SK-N-SH treated with all-trans-retinoic acid at 6 μM for 48 hours (cell line): Measurements from ENCODE around the gene RGCC.

ENCODE experiments used
- ATAC-seq: fragments of 200-7000 bp; cut with Tn5 transposase; 3 replicates; pipeline ENCODE4 v1.9.1; 2020; ENCODE audit warnings: mild to moderate bottlenecking, moderate library complexity
- ARNTL ChIP-seq: fragments of 450-650 bp; formaldehyde crosslinking; IDR thresholded peaks from 2 replicates; pipeline ENCODE4 v1.5.0; 2020; ENCODE audit warnings: low read depth, mild to moderate bottlenecking, moderate library complexity, borderline replicate concordance
- BACH2 ChIP-seq: fragments of 250-450 bp; sonication (Bioruptor Pico); IDR thresholded peaks from 2 replicates; pipeline ENCODE4 v1.9.0; 2021; ENCODE audit warnings: mild to moderate bottlenecking, borderline replicate concordance
- CSDC2 ChIP-seq: fragments of 250-450 bp; sonication (Bioruptor Pico); IDR thresholded peaks from 2 replicates; pipeline ENCODE4 v1.5.0; 2020; ENCODE audit warnings: mild to moderate bottlenecking, moderate library complexity
- ESRRG ChIP-seq: fragments of 250-450 bp; sonication (Bioruptor Pico); IDR thresholded peaks from 2 replicates; pipeline ENCODE4 v1.6.1; 2021; ENCODE audit warnings: mild to moderate bottlenecking
- GLIS3 ChIP-seq: fragments of 250-450 bp; sonication (Bioruptor Pico); IDR thresholded peaks from 2 replicates; pipeline ENCODE4 v1.5.0; 2020; ENCODE audit warnings: mild to moderate bottlenecking, moderate library complexity
- ISL1 ChIP-seq: fragments of 250-450 bp; sonication (Bioruptor Pico); IDR thresholded peaks from 2 replicates; pipeline ENCODE4 v2.1.2; 2022; ENCODE audit warnings: mild to moderate bottlenecking, moderate library complexity
- OSR1 ChIP-seq: fragments of 250-450 bp; sonication (Bioruptor Pico); IDR thresholded peaks from 2 replicates; pipeline ENCODE4 v1.8.0; 2022; ENCODE audit warnings: moderate library complexity, mild to moderate bottlenecking, inconsistent platforms
- PPARA ChIP-seq: fragments of 250-450 bp; sonication (Bioruptor Pico); IDR thresholded peaks from 2 replicates; pipeline ENCODE4 v1.5.0; 2020; ENCODE audit warnings: mild to moderate bottlenecking, borderline replicate concordance
- RARB ChIP-seq: fragments of 250-450 bp; sonication (Bioruptor Pico); IDR thresholded peaks from 2 replicates; pipeline ENCODE4 v1.8.0; 2021; ENCODE audit warnings: mild to moderate bottlenecking, moderate library complexity
- SNAI2 ChIP-seq: fragments of 250-450 bp; sonication (Bioruptor Pico); IDR thresholded peaks from 2 replicates; pipeline ENCODE4 v1.5.0; 2020; ENCODE audit warnings: mild to moderate bottlenecking, moderate library complexity
- TCF4 ChIP-seq: fragments of 250-450 bp; sonication (Bioruptor Pico); IDR thresholded peaks from 2 replicates; pipeline ENCODE4 v1.8.0; 2021; ENCODE audit warnings: mild to moderate bottlenecking, moderate library complexity, borderline replicate concordance
- TOX ChIP-seq: fragments of 250-450 bp; sonication (Bioruptor Pico); IDR thresholded peaks from 2 replicates; pipeline ENCODE4 v1.8.0; 2021; ENCODE audit warnings: mild to moderate bottlenecking, moderate library complexity, borderline replicate concordance
- ZC3H10 ChIP-seq: fragments of 250-450 bp; sonication (Bioruptor Pico); IDR thresholded peaks from 2 replicates; pipeline ENCODE4 v1.5.1; 2021; ENCODE audit warnings: mild to moderate bottlenecking, moderate library complexity
- ZFP3 ChIP-seq: fragments of 250-450 bp; sonication (Bioruptor Pico); IDR thresholded peaks from 2 replicates; pipeline ENCODE4 v1.5.0; 2020; ENCODE audit warnings: mild to moderate bottlenecking, moderate library complexity
- ZFP30 ChIP-seq: fragments of 450-650 bp; formaldehyde crosslinking; IDR thresholded peaks from 2 replicates; pipeline ENCODE4 v1.5.0; 2022; ENCODE audit warnings: mild to moderate bottlenecking, moderate library complexity
- ZNF565 ChIP-seq: fragments of 450-650 bp; formaldehyde crosslinking; conservative IDR thresholded peaks from 2 replicates; pipeline ENCODE4 v1.5.0; 2020; ENCODE audit warnings: low read depth, mild to moderate bottlenecking, moderate library complexity
- ZNF70 ChIP-seq: fragments of 450-650 bp; formaldehyde crosslinking; IDR thresholded peaks from 2 replicates; pipeline ENCODE4 v1.5.0; 2020; ENCODE audit warnings: mild to moderate bottlenecking, moderate library complexity
- ZNF8 ChIP-seq: fragments of 450-650 bp; formaldehyde crosslinking; IDR thresholded peaks from 2 replicates; pipeline ENCODE4 v1.5.0; 2020; ENCODE audit warnings: mild to moderate bottlenecking, moderate library complexity
- TF ChIP-seq, protein P1 (sequence below): fragments of 250-450 bp; sonication (Bioruptor Pico); IDR thresholded peaks from 2 replicates; pipeline ENCODE4 v1.8.0; 2021; ENCODE audit warnings: low read depth, mild to moderate bottlenecking, moderate library complexity, borderline replicate concordance
- TF ChIP-seq, protein P2 (sequence below): fragments of 250-450 bp; sonication (Bioruptor Pico); IDR thresholded peaks from 2 replicates; pipeline ENCODE4 v1.5.1; 2021; ENCODE audit warnings: mild to moderate bottlenecking, moderate library complexity
- TF ChIP-seq, protein P3 (sequence below): fragments of 250-450 bp; sonication (Bioruptor Pico); IDR thresholded peaks from 2 replicates; pipeline ENCODE4 v1.5.0; 2020; ENCODE audit warnings: mild to moderate bottlenecking, moderate library complexity
- TF ChIP-seq, protein P4 (sequence below): fragments of 250-450 bp; sonication (Bioruptor Pico); IDR thresholded peaks from 2 replicates; pipeline ENCODE4 v1.5.1; 2020; ENCODE audit warnings: low read depth, mild to moderate bottlenecking, moderate library complexity

Gene RGCC

DNA sequence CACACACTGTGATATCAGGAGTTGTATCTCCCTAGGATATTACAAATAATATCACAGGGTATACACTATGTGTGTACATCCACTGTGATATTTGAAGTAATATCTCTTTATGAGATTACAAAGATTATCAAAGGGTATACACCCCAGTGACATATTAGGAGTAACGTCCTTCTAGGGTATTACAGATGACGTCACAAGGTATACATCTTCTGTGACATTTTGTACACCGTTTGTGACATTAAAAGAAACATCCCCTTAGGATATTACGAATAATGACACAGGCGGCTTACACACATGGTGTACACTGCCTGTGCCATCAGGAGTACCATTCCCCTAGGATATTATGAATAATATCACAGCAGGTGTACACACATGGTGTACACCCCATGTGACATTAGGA is 13.4 kb upstream of the RGCC start:
- ATAC-seq: no peak
- no peak for TF ChIP-seq ARNTL (CRISPR knock-in tag)

DNA sequence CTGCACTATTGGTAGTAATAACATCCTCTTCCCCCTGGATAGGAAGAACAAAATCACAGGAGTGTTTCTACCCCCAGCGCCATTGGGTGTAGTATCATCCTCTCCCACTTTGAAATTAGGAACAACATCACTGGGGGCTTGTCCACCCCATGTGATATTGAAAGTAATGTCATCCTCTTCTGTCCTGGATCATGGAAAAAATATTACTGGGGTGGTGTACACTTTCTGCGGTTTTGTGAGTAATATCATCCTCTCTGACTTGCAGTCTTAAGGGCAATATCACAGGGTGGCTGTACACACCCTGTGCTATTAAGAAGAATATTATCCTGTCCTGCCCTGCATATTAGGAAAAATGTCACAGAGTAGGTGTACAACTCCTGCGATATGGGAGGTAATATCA is 4.9 kb upstream of the RGCC start:
- no peak for ATAC-seq
- TF ChIP-seq TCF4 (CRISPR knock-in tag) (no peak), TOX (CRISPR knock-in tag) (no peak), RARB (CRISPR knock-in tag) (no peak), GLIS3 (no peak), ISL1 (no peak)
- TF ChIP-seq, protein P1, sequence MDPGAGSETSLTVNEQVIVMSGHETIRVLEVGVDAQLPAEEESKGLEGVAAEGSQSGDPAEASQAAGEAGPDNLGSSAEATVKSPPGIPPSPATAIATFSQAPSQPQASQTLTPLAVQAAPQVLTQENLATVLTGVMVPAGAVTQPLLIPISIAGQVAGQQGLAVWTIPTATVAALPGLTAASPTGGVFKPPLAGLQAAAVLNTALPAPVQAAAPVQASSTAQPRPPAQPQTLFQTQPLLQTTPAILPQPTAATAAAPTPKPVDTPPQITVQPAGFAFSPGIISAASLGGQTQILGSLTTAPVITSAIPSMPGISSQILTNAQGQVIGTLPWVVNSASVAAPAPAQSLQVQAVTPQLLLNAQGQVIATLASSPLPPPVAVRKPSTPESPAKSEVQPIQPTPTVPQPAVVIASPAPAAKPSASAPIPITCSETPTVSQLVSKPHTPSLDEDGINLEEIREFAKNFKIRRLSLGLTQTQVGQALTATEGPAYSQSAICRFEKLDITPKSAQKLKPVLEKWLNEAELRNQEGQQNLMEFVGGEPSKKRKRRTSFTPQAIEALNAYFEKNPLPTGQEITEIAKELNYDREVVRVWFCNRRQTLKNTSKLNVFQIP (CRISPR knock-in tag): no peak
- TF ChIP-seq, all 23 proteins: peak for 0

DNA sequence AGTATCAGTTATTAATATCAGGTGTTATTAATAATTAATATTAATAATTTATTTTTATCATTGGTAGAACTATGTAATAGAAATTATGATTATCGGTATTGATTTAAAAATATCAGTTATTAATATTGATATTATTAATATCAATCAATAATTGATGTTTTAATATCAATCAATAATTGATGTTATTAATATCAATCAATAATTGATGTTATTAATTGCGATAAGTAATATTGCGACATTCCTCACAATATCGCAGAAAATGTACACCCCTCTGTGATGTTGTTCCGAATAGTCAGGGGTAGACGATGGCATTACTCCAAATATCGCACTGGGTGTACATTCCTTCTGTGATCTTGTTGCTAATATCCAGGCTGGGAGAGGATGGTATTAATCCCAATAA is 3.7 kb upstream of the RGCC start:
- TF ChIP-seq, protein P2, sequence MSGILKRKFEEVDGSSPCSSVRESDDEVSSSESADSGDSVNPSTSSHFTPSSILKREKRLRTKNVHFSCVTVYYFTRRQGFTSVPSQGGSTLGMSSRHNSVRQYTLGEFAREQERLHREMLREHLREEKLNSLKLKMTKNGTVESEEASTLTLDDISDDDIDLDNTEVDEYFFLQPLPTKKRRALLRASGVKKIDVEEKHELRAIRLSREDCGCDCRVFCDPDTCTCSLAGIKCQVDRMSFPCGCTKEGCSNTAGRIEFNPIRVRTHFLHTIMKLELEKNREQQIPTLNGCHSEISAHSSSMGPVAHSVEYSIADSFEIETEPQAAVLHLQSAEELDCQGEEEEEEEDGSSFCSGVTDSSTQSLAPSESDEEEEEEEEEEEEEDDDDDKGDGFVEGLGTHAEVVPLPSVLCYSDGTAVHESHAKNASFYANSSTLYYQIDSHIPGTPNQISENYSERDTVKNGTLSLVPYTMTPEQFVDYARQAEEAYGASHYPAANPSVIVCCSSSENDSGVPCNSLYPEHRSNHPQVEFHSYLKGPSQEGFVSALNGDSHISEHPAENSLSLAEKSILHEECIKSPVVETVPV (CRISPR knock-in tag): no peak
- no peak for TF ChIP-seq PPARA
- TF ChIP-seq TCF4 (CRISPR knock-in tag): no peak
- TF ChIP-seq ZFP3 (CRISPR knock-in tag): no peak
- TF ChIP-seq, protein P1 (CRISPR knock-in tag): no peak
- no peak for TF ChIP-seq TOX (CRISPR knock-in tag)
- TF ChIP-seq ZNF70 (CRISPR knock-in tag): no peak
- TF ChIP-seq RARB (CRISPR knock-in tag): no peak
- no peak for TF ChIP-seq ESRRG (CRISPR knock-in tag)
- TF ChIP-seq OSR1: no peak
- TF ChIP-seq CSDC2: no peak
- TF ChIP-seq ZNF8 (CRISPR knock-in tag): no peak
- no peak for TF ChIP-seq ARNTL (CRISPR knock-in tag)
- TF ChIP-seq ZNF565 (CRISPR knock-in tag): no peak
- no peak for ATAC-seq

DNA sequence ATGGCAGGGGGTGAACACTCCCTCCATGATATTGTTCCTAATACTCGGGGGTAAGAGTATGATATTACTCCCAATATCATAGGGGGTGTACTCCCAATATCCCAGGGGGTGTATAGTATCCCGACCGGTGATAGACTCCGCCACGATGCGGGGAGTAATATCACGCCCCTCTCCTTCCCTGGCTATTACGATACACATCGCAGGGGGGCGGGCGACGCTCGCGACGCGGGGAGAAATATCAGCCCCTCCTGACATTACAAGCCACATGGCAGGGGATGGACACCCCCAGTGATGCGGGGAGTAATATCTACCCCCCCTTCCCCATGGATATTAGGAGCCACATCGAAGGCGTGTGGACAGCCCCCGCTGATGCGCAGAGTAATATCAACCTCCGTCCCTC is 3.2 kb upstream of the RGCC start:
- TF ChIP-seq, protein P3, sequence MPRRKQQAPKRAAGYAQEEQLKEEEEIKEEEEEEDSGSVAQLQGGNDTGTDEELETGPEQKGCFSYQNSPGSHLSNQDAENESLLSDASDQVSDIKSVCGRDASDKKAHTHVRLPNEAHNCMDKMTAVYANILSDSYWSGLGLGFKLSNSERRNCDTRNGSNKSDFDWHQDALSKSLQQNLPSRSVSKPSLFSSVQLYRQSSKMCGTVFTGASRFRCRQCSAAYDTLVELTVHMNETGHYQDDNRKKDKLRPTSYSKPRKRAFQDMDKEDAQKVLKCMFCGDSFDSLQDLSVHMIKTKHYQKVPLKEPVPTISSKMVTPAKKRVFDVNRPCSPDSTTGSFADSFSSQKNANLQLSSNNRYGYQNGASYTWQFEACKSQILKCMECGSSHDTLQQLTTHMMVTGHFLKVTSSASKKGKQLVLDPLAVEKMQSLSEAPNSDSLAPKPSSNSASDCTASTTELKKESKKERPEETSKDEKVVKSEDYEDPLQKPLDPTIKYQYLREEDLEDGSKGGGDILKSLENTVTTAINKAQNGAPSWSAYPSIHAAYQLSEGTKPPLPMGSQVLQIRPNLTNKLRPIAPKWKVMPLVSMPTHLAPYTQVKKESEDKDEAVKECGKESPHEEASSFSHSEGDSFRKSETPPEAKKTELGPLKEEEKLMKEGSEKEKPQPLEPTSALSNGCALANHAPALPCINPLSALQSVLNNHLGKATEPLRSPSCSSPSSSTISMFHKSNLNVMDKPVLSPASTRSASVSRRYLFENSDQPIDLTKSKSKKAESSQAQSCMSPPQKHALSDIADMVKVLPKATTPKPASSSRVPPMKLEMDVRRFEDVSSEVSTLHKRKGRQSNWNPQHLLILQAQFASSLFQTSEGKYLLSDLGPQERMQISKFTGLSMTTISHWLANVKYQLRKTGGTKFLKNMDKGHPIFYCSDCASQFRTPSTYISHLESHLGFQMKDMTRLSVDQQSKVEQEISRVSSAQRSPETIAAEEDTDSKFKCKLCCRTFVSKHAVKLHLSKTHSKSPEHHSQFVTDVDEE: no peak
- TF ChIP-seq BACH2: no peak
- TF ChIP-seq ZFP3 (CRISPR knock-in tag): no peak
- TF ChIP-seq ARNTL (CRISPR knock-in tag): no peak
- no peak for TF ChIP-seq ESRRG (CRISPR knock-in tag)
- TF ChIP-seq, protein P1 (CRISPR knock-in tag): no peak
- TF ChIP-seq ZFP30: no peak
- TF ChIP-seq PPARA: no peak
- TF ChIP-seq ISL1: no peak
- TF ChIP-seq OSR1: no peak
- TF ChIP-seq RARB (CRISPR knock-in tag): no peak
- no peak for TF ChIP-seq ZNF70 (CRISPR knock-in tag)
- TF ChIP-seq ZNF8 (CRISPR knock-in tag): no peak
- no peak for TF ChIP-seq SNAI2 (CRISPR knock-in tag)
- no peak for TF ChIP-seq ZC3H10 (CRISPR knock-in tag)
- TF ChIP-seq, protein P2 (CRISPR knock-in tag): no peak
- TF ChIP-seq TOX (CRISPR knock-in tag): no peak
- TF ChIP-seq, protein P4, sequence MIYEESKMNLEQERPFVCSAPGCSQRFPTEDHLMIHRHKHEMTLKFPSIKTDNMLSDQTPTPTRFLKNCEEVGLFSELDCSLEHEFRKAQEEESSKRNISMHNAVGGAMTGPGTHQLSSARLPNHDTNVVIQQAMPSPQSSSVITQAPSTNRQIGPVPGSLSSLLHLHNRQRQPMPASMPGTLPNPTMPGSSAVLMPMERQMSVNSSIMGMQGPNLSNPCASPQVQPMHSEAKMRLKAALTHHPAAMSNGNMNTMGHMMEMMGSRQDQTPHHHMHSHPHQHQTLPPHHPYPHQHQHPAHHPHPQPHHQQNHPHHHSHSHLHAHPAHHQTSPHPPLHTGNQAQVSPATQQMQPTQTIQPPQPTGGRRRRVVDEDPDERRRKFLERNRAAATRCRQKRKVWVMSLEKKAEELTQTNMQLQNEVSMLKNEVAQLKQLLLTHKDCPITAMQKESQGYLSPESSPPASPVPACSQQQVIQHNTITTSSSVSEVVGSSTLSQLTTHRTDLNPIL (CRISPR knock-in tag): no peak
- no peak for ATAC-seq
